GM21367 (cell line): ENCODE measurements around the gene GRHL3.

Source experiments
- ATAC-seq: cut with Tn5 transposase; IDR thresholded peaks from one replicate; pipeline ENCODE4 v1.9.1; 2021; ENCODE audit not compliant: unreplicated experiment

Gene GRHL3

GRCh38 chr1:24366707-24367106 lies 47.5 kb downstream of the GRHL3 start:
- ATAC-seq, result no peak

DNA sequence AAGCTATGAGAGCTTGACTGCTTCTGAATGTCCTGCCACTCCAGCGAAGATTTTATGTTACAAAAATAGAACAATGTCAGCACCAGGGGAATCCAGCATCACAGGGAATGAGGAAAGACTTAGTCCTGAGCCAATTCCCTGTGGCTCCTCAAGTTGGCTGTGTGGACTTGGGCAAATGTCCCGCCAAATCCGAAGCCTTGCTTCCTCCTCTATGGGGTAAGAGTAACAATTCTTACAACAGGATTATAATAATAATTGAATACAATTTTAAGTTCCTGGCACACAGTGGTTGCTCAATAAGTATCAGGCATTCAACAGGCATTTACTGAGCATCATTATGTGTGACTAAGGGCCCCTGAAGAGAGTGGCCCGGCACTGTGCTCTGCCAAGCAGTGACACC lies 50.0 kb downstream of the GRHL3 start:
- no peak for ATAC-seq

DNA sequence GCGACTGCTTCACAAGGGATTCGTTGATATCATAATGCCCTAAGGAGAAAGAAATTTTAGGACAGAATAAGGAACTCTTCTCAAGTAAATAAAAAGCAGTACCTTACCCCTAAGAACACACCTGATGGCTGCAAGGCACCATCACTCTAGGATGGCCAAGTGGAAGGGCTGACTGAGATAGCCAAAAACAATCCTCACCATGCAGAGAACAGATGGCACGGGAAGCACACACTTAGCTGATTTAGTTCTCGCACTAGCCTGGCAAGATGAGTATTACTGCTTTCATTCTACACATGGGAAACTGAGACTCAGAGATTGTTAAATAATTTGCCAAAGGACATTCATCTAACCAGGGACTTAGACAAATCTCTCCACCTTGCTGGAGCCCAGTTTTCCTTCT lies 50.6 kb downstream of the GRHL3 start:
- no peak for ATAC-seq

GRCh38 chr1:24373044-24373443 lies 53.9 kb downstream of the GRHL3 start:
- ATAC-seq, result no peak

- ATAC-seq, result no peak
These were observed 54.6 kb downstream of the GRHL3 start for GRCh38 chr1:24373710-24374109.

DNA sequence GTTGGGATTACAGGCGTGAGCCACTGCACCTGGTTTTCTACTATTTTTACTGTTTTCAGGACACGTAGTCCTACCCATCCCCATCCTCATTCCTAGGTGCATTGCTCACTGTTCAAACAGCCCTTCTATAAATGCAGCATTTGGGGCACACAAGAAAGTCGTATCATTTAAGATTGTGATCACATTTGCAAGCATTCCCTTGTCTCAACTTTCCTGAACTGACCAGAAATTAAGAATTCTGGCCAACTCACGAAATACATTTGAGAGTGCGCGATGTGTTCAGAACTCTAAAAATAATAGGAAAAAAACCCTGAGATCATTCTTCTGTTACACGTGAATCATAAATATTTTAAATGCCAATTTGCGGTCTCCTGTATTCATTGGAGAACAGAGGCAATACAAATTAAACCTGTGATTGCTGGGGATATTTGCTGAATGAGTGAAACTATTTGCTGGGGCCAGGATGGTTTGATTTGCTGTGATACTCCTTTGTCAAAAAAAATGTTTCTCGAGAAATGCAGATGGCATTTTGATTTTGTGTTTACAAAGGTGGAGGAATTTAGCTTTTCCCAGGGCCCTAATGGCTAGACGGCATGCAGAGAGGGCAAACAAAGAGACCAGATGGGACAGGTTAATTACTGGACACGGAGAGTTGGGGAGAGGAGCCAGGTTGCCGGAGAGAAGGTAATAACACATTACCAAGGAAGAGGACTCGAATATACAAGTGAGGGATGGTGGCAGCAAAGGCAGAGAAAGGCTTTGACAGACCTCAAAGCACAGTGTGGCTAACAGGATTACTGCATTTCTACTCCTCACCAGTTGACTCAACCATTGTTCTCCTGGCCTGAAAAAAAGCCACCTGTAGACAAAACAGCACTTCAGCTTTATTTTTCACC lies 56.0 kb downstream of the GRHL3 start:
- ATAC-seq, result no peak

DNA sequence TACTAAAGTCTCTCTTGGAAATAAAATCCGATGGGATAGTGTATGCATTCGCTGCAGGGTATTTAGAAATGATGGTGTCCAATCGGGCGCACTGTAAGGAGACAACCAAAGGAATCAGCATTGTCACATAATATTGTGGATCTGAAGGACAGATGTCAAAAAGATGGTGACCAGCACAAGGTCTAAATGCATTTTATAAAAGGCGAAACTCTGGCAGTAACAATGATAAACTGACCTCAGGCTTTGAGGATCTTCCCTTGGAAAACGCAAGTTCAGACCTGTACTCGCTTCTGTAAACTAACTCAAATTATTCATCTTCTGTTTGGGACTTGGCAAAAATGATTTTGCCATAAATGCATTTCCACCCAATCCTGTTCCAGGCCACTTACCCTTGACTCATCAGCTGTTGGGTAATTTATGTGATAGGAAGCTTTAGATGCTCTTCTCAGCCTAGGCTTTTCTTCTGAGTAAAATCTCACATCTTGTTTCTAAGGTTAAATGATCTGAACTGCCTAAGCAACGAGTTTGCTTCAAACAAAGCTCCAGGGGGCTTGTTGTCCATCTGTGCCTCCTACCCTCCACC lies 60.7 kb downstream of the GRHL3 start:
- ATAC-seq, result no peak

GRCh38 chr1:24380508-24380907 lies 61.4 kb downstream of the GRHL3 start:
- no peak for ATAC-seq

- no peak for ATAC-seq
These were observed 62.1 kb downstream of the GRHL3 start for GRCh38 chr1:24381256-24381655.

GRCh38 chr1:24382165-24382577 lies 63.0 kb downstream of the GRHL3 start:
- ATAC-seq, result no peak

DNA sequence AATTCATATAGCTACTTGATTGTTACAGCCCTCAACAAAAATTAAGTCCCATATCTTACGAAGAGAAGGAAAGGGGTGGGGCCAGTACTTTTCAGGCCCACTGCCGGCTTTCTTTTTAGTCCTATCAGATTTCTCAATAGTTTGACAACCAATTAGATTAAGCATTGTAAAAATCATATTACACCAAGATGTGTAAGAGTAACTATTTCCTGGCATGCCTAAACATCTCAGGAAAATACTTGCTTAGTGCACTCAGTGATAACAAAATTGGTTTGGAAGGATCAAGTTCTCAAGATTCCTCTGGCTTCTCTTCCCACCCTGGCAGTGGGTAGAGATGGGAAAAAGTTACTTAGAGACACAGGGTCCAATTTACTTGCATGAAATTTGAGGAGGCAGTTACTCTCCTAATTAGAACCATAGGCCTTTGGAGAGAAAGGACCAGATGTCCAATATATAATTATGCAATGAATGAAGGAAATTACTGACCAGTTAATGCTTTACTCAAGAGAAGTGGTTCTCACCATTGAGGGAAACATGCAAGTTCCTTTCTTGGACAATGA lies 64.3 kb downstream of the GRHL3 start:
- no peak for ATAC-seq

- ATAC-seq, result no peak
These were observed 65.3 kb downstream of the GRHL3 start for GRCh38 chr1:24384251-24385090.

DNA sequence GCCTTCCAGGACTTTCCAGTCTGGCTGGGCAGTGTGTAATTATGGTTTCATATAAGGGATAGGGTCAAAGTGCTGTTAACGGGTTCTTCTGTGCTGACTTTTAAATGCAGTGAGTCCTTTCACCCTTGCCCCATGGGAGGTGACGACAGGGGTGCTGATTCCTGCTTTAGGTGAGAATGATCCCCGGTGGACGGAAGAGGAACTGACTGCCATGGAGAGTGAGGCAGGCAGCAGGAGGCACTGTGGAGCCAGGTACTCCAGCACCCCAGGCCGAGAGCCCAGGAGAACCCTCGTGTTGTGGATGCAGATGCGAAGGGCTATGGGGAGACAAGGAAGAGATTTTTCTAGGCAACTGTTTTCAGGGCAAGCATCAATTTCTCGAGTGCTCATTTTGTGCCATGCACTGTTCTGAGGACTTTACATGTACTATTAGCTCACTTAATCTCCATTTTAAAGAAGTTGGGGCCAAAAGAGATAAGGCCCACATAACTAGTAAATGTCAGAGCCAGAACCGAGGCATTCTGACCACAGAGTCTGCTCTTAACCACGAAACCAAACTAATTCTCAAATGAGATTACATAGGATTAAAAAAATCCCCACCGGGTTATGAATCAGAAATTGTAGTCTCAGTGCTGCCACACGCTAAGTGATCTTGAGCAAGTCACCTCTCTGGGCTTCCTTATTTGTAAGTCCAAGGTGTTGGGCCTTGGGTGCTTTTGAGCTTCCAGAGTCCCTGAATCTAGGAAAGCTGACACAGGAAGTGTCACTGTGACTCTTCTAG lies 66.2 kb downstream of the GRHL3 start:
- no peak for ATAC-seq

DNA sequence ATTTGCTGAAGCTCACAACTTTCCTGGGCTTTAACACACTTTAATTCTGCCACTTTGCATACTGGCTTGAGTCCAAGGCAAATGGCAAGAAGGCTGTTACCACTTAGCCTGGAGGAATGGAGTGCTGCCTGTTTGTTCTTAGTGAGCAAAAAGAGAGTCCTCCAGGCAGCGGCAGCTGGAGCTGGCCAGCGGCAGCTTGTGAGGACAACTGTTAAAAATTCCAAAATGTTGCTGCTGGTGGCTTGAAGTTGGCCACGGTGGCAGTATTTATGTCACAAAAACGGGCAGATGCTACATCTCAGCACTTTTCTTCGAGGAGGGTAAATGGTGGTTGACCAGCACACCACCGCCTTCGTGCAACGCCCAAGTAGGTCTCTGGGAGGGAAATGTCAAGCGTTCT lies 67.1 kb downstream of the GRHL3 start:
- ATAC-seq, result no peak

DNA sequence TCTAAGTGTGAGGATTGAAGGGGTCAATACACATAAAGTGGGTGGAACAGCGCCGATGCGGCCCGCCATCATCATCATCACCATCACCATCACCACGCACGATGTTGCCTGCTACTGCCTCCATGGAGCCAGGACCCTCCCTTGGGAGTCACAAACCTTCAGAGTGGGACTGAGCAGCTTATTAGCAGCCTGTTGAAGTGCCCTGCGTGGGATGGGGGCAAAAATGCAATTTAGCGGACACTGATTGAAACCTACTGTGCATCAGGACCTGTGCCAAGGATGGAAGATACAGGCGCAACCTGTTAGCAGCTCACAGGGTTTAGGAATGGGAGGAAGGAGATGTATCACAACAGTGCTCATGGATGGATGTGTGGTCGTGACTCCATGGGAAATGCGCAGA lies 67.8 kb downstream of the GRHL3 start:
- no peak for ATAC-seq

- ATAC-seq, result no peak
These were observed 68.5 kb downstream of the GRHL3 start for GRCh38 chr1:24387636-24388175.

DNA sequence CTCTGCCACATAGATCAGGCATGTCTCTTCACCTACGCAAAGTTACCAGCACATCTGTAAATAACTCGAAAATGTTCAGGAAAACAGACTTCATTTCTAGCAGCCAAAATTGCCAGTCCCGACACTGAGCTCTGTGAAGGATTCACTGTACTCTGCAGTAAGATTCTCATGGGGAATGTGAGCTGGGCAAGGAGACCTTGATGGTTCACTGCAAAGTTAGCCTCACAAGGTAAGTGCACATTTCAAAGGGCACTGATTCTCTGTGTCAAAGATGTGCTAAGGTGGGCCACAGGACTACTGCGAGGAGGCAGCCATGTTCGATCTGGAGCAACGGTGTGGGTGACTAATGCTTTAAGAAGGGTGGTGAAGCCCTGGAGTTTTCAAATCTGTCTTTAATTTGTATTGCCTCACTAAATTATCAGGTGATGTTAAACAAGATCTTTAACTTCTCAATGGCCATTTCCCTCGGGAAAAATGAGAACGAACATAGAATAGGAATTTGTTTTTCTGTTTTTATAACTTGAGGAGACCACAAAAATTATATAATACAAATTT lies 69.3 kb downstream of the GRHL3 start:
- ATAC-seq, result no peak

GRCh38 chr1:24389231-24389678 lies 70.1 kb downstream of the GRHL3 start:
- ATAC-seq, result no peak

DNA sequence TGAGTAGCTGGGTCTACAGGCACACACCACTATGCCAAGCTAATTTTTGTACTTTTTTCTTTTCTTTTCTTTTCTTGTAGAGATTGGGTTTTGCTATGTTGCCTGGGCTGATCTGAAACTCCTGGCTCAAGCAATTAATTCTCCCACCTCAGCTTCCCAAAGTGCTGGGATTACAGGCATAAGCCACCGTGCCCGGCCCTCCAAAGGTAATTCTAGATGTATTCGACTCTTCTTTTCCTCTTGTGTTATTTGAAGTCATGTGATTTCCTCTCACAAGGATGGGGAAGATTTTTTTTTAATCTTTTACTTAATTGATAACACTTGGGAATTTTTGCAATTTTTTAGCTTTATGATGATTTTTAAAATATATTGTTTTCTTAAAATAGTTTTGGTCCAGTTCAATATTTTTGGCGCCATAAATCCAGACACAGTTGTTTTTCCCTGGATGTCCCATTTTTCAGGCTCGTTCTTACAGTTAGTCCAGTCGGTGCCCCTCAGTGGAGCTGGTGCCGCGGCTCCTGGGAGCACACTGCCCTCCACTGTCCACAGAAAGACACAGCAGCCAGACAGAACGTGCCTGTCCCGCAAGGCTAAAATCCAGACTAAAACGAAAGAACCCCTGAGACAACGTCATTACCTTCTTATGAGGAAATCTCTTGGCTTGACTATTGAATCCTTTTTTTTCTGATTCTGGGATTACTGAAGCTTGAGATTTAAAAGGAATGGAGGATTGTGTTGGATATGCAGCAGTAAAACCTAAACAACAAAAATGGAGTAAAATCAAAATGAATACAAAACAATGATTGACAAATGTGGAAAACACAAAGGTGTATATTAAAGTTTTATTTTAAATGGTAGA lies 72.0 kb downstream of the GRHL3 start:
- ATAC-seq, result no peak
